GM21737 (cell line): ENCODE results near the gene PLXNB2.
A peak's percentile ranks its signal among the peaks of the same experiment; 100 is the strongest.
"Not testable (repeated sequence)": the region's sequence is repeated elsewhere in the genome, so short reads cannot be mapped to it uniquely, and the experiment has no call there.

Experiments used
- ATAC-seq: cut with Tn5 transposase; IDR thresholded peaks from one replicate; pipeline ENCODE4 v1.9.1; 2021; ENCODE audit warnings: mild to moderate bottlenecking, moderate library complexity; ENCODE audit not compliant: unreplicated experiment

The PLXNB2 gene

DNA sequence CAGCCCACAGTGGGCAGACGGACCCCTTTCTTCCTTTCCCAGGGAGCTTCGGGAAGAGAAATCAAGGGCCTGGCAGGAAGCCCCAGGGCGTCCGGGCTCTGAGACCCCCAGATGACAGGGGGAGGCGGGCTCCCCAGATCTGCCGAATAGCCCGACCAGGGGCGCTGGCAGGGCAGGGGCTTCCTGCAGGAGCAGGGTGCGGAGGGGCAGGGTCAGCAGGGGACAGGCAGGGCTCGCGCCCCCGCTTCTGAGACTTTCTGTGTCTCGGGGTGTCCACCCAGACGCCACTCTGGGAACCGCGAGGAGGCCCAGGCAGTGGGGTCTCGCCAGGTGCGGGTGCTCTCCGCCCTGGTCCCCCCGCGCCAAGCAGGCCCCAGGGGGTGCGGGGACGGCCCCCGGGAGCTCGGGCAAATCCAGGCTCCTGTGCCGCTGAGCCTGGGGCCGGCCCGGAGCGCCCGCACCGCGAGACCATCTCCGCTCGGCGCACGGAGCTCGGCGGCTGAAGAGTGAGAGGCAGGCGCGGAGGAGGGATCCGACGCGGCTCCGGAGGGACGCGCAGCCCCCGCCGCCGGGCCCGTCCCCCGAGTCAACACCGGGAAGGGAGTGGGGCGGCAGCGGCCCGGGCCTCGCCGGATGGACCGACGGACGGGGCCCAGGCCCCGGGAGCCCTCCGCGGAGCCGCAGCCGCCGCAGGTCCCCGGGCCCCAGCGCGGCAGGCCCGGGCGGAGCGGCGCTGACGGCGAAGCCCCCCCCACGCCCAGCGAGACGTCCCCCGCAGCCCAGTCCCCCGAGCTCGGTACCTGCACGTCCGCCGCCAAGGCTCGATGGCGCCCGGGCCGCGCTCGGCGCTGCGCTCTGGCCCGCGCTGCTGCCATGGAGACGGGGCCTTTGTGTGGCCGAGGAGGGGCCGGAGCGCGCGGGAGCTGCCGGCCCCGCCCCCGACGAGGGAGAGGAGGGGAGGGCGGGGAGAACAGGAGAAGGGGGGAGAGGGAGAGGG, at the start of gene PLXNB2:
Gene PLXNB2 (minus strand): TSS at position 894 of the 997 bp plus-strand sequence. CDS start 17,062 bp downstream, outside the sequence.
- ATAC-seq: no peak

DNA sequence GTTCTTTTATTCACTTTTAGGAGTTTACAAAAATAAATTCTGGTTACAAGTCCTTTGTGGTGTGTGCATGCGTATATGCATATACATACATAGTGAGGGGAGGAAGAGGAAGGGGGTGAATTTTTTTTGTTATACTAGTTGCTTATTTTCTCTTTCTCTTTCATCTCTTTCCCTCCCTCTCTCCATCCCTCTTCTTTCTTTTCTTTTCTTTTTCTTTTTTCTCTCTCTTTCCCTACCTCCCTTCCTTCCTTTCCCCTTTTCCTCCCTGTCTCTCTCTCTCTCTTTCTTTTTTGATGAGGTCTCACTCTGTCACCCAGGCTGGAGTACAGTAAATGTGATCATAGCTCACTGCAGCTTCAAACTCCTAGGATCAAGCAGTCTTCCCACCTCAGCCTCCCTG, 49.8 kb upstream of the PLXNB2 start:
- no peak for ATAC-seq

DNA sequence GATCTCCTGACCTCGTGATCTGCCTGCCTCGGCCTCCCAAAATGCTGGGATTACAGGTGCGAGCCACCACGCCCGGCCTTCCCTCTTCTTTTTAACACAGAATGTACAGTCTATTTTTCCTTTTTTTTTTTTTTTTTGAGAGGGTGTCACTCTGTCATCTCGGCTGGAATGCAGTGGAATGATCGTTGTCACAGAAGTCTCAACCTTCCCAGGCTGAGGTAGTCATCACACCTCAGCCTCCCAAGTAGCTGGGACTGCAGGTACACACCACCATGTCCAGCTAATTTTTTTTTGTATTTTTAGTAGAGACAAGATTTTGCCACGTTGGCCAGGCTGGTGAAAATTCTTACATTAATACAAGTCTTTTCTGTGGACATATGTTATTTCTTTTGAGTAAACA, 48.7 kb upstream of the PLXNB2 start:
- ATAC-seq: no peak

GRCh38 chr22:50348058-50348457, 40.6 kb upstream of the PLXNB2 start:
- no peak for ATAC-seq

DNA sequence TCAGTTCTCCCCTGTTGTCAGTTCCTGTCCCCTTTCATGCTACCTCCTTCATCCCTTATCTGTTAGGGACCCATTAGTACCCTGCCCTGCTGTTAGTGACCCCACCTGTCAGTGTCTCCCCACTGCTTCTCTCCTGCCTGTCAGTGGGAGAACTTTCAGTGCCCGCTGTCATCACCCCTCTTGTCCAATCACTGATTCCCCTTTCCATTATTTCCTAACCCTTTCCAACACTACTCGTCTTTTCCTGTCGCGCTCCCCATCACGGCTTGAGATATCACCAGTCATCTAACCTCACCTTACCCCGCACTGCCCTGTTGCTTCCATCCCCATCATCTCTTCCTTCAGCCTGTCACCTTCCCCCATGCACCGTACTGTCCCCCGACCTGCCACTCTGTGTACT, 39.7 kb upstream of the PLXNB2 start:
- no peak for ATAC-seq

DNA sequence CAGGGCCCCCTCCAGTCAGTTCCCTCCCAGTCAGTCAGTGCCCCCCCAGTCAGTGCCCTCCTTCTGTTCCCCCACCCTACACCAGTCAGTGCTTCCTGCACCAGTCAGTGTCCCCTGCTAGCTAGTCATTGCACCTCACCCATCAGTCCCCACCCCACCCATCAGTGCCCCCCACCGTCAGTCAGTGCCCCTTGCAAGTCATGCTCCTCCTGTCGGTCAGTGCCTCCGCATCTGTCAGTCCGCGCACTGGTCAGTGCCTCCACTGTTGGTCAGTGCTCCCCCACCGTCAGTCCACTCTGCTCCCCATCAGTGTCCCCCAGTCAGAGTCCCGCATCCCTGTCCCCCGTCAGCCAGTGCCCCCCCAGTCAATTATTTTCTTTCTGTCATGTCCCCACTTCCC, 39.0 kb upstream of the PLXNB2 start:
- no peak for ATAC-seq

DNA sequence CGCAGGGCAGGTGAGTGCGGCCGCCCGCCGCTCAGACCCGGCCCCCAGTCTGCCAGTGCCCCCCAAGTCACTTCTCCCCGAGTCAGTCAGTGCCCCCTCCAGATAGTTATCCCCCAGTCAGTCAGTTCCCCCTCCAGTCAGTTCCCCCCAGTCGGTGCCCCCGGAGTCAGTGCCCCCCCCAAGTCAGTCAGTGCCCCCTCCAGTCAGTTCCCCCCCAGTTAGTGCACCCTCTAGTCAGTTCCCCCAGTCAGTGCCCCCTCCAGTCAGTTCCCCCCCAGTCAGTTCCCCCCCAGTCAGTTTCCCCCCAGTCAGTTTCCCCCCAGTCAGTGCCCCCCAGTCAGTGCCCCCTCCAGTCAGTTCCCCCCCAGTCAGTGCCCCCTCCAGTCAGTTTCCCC, 36.1 kb upstream of the PLXNB2 start:
- ATAC-seq: no peak

GRCh38 chr22:50342651-50343540, 35.5 kb upstream of the PLXNB2 start, which contains the start of gene PPP6R2:
Gene PPP6R2, plus strand, starts transcription at chr22:50343327. Its CDS starts 50,582 bp downstream, at chr22:50393909.
- peak; percentile 66 for ATAC-seq

- peak; percentile 54 for ATAC-seq
These were observed 34.7 kb upstream of the PLXNB2 start for GRCh38 chr22:50341977-50342650.

GRCh38 chr22:50339945-50340879, 32.8 kb upstream of the PLXNB2 start:
- no peak for ATAC-seq

GRCh38 chr22:50338860-50339462, 31.5 kb upstream of the PLXNB2 start:
- ATAC-seq: no peak

DNA sequence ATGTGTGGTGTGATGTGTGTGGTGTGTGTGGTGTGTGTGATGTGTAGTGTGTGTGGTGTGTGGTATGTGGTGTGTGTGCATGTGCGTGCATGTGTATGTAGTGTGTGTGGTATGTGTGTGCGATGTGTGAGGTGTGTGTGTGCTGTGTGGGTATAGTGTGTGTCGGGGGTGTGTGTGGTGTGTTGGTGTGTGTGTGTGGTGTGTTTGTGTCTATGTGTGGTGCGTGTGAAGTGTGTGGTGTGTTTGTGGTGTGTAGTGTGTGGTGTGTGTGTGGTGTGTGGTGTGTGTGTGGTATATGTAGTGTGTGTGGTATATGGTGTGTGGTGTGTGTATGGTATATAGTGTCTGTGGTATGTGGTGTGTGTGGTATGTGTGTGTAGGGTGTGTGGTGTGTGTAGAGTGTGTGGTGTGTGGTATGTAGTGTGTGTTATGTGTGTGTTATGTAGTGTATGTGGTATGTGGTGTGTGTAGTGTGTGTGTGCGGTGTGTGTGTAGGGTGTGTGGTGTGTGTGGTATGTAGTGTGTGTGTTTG, 30.7 kb upstream of the PLXNB2 start:
- no peak for ATAC-seq

DNA sequence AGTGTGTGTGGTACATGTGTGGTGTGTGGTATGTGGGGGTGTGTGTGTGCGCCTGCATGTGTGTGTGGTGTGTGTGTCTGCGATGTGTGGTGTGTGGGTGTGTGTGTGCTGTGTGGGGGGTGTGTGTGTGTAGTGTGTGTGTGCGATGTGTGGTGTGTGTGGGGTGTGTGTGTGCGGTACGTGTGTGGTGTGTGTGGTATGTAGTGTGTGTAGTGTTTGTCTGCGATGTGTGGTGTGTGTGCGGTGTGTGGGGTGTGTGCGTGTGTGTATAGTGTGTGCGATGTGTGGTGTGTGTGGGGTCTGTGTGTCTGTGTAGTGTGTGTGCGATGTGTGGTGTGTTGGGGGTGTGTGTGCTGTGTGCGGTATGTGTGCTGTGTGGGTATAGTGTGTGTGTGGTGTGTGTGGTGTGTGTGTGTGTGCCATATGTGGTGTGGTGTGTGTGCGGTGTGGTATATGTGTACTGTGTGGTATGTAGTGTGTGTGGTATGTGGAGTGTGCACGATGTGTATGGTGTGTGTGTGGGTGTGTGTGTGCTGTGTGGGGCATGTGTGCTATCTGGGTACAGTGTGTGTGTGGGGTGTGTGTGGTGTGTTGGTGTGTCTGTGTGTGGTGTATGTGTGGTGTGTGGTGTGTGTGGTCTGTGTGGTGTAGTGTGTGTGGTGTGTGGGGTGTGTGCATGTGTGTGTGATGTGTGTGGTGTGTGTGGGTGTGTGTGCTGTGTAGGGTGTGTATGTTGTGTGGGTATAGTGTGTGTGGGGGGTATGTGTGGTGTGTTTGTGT, 30.0 kb upstream of the PLXNB2 start:
- ATAC-seq: no peak

DNA sequence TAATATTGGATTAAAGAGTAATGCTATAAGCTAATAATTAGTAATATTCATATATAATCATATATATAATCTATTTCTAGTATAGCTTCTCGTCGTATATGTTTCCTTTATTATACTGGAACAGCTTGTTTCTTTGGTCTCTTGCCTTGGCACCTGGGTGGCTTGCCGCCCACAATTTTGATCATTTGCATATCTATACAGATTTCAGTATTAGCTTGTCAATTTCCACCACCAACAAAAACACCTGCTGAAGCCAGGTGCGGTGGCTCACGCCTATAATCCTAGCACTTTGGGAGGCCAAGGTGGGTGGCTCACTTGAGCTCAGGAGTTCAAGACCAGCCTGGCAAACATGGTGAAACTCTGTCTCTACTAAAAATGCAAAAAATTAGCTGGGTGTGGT, 27.0 kb upstream of the PLXNB2 start:
- ATAC-seq: not testable (repeated sequence)

DNA sequence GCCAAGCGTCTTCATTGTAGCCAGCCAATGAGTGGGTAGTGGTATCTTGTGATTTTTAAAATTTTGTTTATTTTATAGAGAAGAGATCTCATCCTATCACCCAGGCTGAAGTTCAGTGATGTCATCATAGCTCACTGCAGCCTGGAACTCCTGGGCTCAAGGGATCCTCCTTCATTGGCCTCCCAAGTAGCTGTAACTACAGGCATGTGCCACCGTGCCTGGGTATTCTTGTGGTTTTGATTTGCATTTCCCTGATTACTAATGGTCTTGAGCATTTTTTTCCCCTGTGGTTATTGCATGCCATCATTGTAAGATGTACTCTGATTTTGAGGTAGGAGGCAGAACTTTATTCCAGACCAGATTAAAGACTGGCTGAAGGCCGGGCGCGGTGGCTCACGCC, 21.8 kb upstream of the PLXNB2 start:
- no peak for ATAC-seq

DNA sequence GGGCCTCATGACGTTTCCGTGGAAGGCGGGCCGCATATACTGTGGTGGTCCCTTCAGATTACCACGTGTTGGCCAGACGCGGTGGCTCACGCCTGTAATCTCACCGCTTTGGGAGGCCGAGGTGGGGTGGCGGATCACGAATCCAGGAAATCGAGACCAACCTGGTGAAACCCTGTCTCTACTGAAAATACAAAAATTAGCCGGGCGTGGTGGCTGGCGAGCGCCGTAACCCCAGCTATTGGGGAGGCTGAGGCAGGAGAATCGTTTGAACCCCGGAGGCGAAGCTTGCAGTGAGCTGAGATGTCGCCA, 20.2 kb upstream of the PLXNB2 start:
- ATAC-seq: no peak

GRCh38 chr22:50326956-50327710, 19.7 kb upstream of the PLXNB2 start, which contains the start of gene DENND6B:
Gene DENND6B, minus strand, starts transcription at chr22:50327012. Its CDS starts 24 bp downstream, at chr22:50326988.
- peak; percentile 86 for ATAC-seq
